Body of pancreas (tissue), 4 donors: Measurements from ENCODE around the gene KANK3. TPM values are rescaled to one million over a fixed set of nuclear protein-coding genes. Genes with fewer than 3 reads are reported as not detected.
A peak's percentile ranks its signal among the peaks of the same experiment; 100 is the strongest.

ENCODE experiments used
- ATAC-seq: fragments of 150-250 bp; one replicate; pipeline ENCODE4 v1.9.1; 2016
- DNase-seq, 4 donors: peaks; one replicate each; pipeline ENCODE4 v3.0.0-alpha.2; 2019
- H3K27ac ChIP-seq, 4 donors: fragments of 200-600 bp; sonication (generic); 1 replicate in 3 of 4; 2 replicates in 1 of 4; pipeline versions ENCODE4 v1.5.1 to v1.6.1; 2016 to 2019; ENCODE audit warnings: mild to moderate bottlenecking in 1 of 4, mixed read lengths in 1 of 4, moderate library complexity in 1 of 4
- H3K27me3 ChIP-seq, 2 donors: fragments of 200-600 bp; sonication (generic); one replicate each; pipeline ENCODE4 v1.6.0; 2016; ENCODE audit warnings: mild to moderate bottlenecking in 1 of 2
- H3K36me3 ChIP-seq, 2 donors: fragments of 200-600 bp; sonication (generic); replicated peaks in 1 of 2; 2 replicates each; pipeline ENCODE4 v1.5.1; 2016; ENCODE audit warnings: low read depth in 2 of 2; ENCODE audit not compliant: insufficient read depth in 1 of 2
- H3K4me1 ChIP-seq: fragments of 200-600 bp; sonication (generic); one replicate; pipeline ENCODE4 v1.6.0; 2016
- H3K4me3 ChIP-seq, 2 donors: fragments of 200-600 bp; sonication (generic); 1 replicate in 1 of 2; 2 replicates in 1 of 2; pipeline ENCODE4 v1.5.1; 2016 to 2019
- H3K9me3 ChIP-seq, 3 donors: fragments of 200-600 bp; sonication (generic); 1 replicate in 2 of 3; 2 replicates in 1 of 3; pipeline ENCODE4 v1.5.1; 2016
- CTCF ChIP-seq, 7 experiments: fragments of 450-650 bp in 4 of 7; fragments of 200-600 bp in 3 of 7; sonication (generic) in 3 of 7; IDR thresholded peaks; one replicate each; pipeline ENCODE4 v1.5.1; 2016 to 2019; ENCODE audit warnings: antibody characterized with exemption in 7 of 7
- POLR2A ChIP-seq, 3 donors: fragments of 450-650 bp; IDR thresholded peaks; one replicate each; pipeline ENCODE4 v1.6.1; 2016; ENCODE audit warnings: antibody characterized with exemption in 3 of 3, mild to moderate bottlenecking in 2 of 3
- WGBS, 2 donors: methylation state at CpG; one replicate each; pipeline ENCODE4 v1.1.5; 2017; 5-methylcytosine and 5-hydroxymethylcytosine counted together
- intact Hi-C: fragments of 100-400 bp; cut with DNase I; formaldehyde crosslinking; loops from one replicate; pipeline ENCODE4 v1.15.1; 2023
- total RNA-seq, 2 donors: library from RNA; depleted of rRNA; stranded (reverse); fragments of >200 nt; gene quantifications; one replicate each; pipeline ENCODE4 v1.1.0, GENCODE V29; 2016

Gene KANK3
- 10 to 100 TPM in 1 of 2 donors, 1 to 10 TPM in 1; 9.1 to 25.7 TPM for total RNA-seq

GRCh38 chr19:8342684-8343482 is at the start of gene KANK3:
Gene KANK3 (minus strand): TSS chr19:8343262. CDS start chr19:8337828, 5,434 bp downstream.
- Histone ChIP-seq H3K4me3 (peak within 1 kb of the TSS in 1 of 2 donors; percentile 22), H3K27me3 (no peaks in the 10 kb centered on the region), H3K4me1 (peaks cover 6% of the 10 kb centered on the region), H3K36me3 (no peaks in the 10 kb centered on the region), H3K27ac (peak within 1 kb of the TSS in 3 of 4 donors; percentile 8 to 64 (median 53)), H3K9me3 (no peaks in the 10 kb centered on the region)
- 10 to 43% methylated on average over 12 to 52 of the region's 65 CpGs for WGBS, 2 donors
- ATAC-seq: peak; percentile 98
- TF ChIP-seq CTCF (IDR thresholded peaks at IDR 0.05) (peak in 3 of 7 experiments; percentile 12 to 33 (median 17)), POLR2A (IDR thresholded peaks at IDR 0.05) (peak; percentile 15 to 49 (median 39))
- peak; percentile 92 to 97 (median 96) for DNase-seq
- intact Hi-C loops: no loop called here

GRCh38 chr19:8392017-8392591 is 49.0 kb upstream of the KANK3 start:
- no peaks in the 10 kb centered on the region for H3K27me3 ChIP-seq
- TF ChIP-seq POLR2A (IDR thresholded peaks at IDR 0.05) (peak in 2 of 3 donors; percentile 67 to 85), CTCF (IDR thresholded peaks at IDR 0.05) (no peak)
- H3K4me3 ChIP-seq: no peak overlapping the region
- H3K27ac ChIP-seq: peak overlapping the region; percentile 100
- peaks cover 90% of the 10 kb centered on the region for H3K4me1 ChIP-seq
- H3K36me3 ChIP-seq: no peaks in the 10 kb centered on the region
- DNase-seq (peak; percentile 70 to 86 (median 77)), ATAC-seq (peak; percentile 4)
- no peaks in the 10 kb centered on the region for H3K9me3 ChIP-seq
- WGBS, 2 donors: 0 to 20% methylated on average over 1 to 10 of the region's 11 CpGs
- intact Hi-C loops: no loop called here

- no peaks in the 10 kb centered on the region for H3K27me3 ChIP-seq
- no peak overlapping the region for H3K4me3 ChIP-seq
- TF ChIP-seq POLR2A (IDR thresholded peaks at IDR 0.05) (no peak), CTCF (IDR thresholded peaks at IDR 0.05) (no peak)
- H3K27ac ChIP-seq: peak overlapping the region; percentile 100
- H3K36me3 ChIP-seq: no peaks in the 10 kb centered on the region
- DNase-seq: peak in 3 of 4 donors; percentile 53 to 57 (median 55)
- H3K4me1 ChIP-seq: peaks cover 90% of the 10 kb centered on the region
- H3K9me3 ChIP-seq: no peaks in the 10 kb centered on the region
- 51 to 60% methylated on average over 18 to 23 of the region's 23 CpGs for WGBS, 2 donors
- ATAC-seq: no peak
- intact Hi-C loops: no loop called here
Observed at GRCh38 chr19:8391198-8392016, 48.3 kb upstream of the KANK3 start.

- H3K9me3 ChIP-seq: no peaks in the 10 kb centered on the region
- H3K27ac ChIP-seq: peak overlapping the region; percentile 100
- DNase-seq: peak; percentile 97 to 99 (median 98)
- 0 to 2% methylated on average over 17 to 25 of the region's 28 CpGs for WGBS, 2 donors
- no peaks in the 10 kb centered on the region for H3K27me3 ChIP-seq
- H3K4me3 ChIP-seq: peak overlapping the region; percentile 72 to 75
- intact Hi-C loops: no loop called here
- peaks cover 90% of the 10 kb centered on the region for H3K4me1 ChIP-seq
- peak in 2 of 3 donors; percentile 17 to 51 for TF ChIP-seq POLR2A (IDR thresholded peaks at IDR 0.05)
- TF ChIP-seq CTCF (IDR thresholded peaks at IDR 0.05): no peak
- H3K36me3 ChIP-seq: no peaks in the 10 kb centered on the region
- peak; percentile 73 for ATAC-seq
Observed at GRCh38 chr19:8390617-8390981, 47.5 kb upstream of the KANK3 start.
